Left lobe of liver (tissue), 2 donors: Measurements from ENCODE around the gene SDHB. TPM values are rescaled to one million over a fixed set of nuclear protein-coding genes. Genes with fewer than 3 reads are reported as not detected.

Experiments used
- ATAC-seq: fragments of 200-7000 bp; cut with Tn5 transposase; one replicate; pipeline ENCODE4 v1.9.1; 2020; ENCODE audit warnings: mild to moderate bottlenecking, moderate library complexity
- DNase-seq: peaks from one replicate; pipeline ENCODE4 v3.0.0-alpha.2; 2020; ENCODE audit warnings: low spot score
- total RNA-seq: library from RNA; stranded (reverse); gene quantifications from one replicate; pipeline ENCODE4 v1.2.1, GENCODE V29; 2021
- donor health status: DM: no; HTN: no; CAD: no; lungs with moderate emphysema.
- donor health status: DM: no; HTN: yes; CAD: no.

SDHB gene
- total RNA-seq, 1 donor from 2014 or later, result 140 TPM

DNA sequence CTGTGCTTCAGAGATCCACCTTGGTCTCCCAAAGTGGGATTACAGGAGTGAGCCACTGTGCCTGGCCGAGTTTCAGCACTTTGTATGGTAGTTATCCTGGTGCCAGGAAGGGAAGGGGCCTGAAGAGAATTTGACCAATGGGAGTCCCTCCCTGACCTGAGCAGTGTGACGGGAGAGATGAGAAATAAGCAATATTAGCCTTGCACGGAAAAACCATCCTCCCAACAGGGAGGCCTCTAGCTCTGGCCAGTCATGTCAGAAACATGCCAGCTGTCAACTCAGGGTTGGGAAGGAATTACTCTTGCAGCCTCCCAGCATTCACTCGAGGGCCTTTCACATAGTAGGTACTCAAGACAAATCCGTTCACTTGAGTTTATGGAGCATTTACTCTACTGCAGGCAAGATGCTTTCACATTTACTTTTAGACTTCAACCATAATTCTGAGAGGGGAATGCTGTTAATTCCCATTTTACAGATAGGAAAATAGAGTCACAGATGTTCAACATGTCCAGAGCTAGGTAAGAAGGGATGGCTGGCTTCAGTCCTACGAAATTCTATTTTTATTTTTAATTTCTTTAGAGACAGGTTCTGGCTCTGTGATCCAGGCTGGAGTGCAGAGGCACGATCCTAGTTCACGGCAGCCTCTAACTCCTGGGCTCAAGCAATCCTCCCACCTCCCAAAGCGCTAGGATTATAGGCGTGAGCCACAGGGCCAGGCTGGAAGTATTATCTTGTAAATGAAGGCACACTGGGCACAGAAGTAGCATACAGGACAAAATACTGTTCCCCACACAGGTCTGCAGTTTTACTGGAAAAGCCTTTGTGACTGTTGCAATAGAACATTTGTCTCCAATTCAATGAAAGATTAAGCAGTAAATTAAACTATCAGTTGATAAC, 38.9 kb downstream of the SDHB start:
- ATAC-seq (no peak), DNase-seq (no peak)

DNA sequence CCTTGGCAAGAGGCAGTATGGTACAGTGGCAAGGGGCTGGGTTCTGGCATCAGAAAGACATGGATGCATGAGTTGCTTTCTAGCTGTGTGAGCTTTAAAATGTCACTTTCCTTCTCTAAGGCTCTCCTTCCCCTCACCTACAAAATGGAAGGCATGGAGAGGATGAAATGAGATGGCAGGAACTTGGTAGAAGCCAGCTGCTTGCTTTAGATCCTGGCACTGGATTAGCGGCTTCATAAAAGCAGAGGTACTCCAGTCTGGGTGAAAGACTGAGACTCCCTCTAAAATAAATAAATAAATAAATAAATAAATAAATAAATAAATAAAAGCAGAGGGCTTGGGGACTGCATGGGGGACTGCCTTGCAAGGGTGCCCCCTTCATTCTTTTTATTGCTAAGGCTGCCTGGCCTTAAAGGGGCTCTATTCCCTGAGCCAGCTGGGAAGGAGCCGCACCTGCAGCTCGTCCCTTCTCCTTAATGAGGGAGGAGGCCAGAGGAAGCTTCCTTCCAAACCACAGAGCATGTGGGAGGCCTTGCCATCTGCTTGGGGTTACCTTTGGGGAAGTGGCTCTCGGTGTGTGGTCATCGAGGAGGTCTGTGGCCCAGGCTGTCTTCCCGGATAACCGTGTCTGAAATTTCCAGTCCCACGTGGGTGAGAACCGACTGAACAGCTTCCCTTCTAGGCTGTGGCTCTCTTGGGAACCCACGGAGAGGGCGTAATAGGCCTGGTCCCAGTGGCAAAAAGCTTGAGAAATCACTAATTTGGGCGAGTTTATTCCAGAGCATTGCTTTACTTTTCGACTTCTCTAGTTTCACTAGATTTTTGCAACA, 40.1 kb downstream of the SDHB start:
- DNase-seq, result no peak
- no peak for ATAC-seq

DNA sequence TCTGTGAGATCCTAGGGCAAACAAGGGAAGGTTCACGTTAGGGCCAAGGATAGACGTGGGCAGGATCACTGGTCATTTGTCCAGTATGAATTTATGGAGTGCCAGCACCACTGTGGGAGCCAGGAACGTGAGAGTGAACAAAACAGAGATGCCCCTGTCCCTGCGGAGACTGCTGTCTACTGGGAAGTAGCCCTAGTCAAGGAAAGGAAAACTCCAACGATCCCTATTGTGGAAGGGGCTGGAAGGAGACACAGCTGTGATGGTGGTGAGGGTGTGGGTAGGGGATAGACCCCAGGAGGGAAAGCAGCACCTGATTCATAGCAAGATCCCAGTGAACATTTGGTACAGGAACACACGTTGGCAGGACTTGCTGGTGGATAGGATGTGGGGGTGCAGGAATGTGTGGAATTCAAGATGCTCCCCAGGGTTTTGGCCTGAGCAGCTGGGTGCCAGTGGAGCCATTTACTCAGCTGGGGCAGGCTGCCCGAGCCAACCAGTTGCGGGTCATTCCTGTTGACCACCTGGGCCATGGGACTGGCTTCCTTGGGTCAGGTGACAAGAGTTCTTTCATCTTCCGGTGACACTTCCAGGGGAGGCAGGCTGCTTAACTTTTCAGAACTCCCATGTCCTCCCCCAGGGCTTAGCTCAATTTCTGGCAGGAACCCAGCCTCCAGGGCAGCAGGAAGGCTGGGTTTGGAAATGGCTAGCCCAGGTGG, 40.9 kb downstream of the SDHB start:
- no peak for ATAC-seq
- no peak for DNase-seq

- ATAC-seq (peak; percentile 98), DNase-seq (peak; percentile 85)
Observed at GRCh38 chr1:17011439-17012307, 42.2 kb downstream of the SDHB start, which contains the start of gene ATP13A2. Gene ATP13A2 (minus strand): TSS chr1:17011928. CDS start chr1:17011738, 190 bp downstream.

GRCh38 chr1:17011092-17011438, 42.8 kb downstream of the SDHB start:
- no peak for DNase-seq

DNA sequence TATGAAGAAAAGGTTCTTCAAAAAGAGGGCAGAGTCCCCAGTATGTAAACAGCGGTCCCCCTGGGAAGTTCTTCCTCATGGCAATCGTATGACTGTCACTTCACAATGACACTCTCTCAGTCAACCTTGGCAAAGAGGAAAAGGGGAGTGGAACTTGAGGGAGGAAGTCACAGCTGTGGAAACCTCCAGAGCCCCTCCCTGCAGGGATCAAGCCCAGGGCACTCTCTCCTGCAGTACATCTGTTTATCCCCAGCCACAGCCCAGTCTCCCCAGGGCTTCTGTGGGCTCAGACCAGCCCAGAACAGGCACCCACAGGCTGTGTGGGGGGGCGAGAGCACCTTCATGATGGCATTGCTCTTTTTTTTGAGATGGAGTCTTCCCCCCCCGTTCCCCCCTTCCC, 44.1 kb downstream of the SDHB start:
- DNase-seq (no peak), ATAC-seq (no peak)

More at GRCh38 chr1:17011092-17011438, 42.8 kb downstream of the SDHB start:
- no peak for ATAC-seq

DNA sequence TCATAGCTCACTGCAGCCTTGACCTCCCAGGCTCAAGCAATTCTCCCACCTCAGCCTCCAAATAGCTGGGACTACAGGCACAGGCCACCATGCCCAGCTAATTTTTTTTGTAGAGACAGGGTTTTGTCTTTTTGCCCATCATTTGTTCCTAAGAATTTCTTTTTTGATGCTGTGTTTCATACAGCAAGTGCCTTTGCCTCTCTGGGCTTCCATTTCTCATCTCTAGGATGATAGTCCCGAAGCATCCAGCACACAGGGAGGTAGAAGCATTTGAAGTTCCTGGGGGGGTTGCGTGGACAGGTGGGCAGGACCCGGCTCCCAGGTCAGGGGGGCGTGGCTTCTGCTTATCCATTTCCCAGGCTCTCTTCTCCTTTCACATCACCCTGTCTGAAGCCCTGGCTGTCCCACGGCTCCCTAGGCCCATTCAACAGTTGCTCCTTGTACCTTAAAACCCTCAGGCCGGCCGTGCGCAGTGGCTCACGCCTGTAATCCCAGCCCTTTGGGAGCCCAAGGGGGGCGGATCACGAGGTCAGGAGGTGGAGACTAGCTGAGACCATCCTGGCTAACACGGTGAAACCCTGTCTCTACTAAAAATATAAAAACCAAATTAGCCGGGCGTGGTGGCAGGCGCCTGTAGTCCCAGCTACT, 45.5 kb downstream of the SDHB start:
- no peak for ATAC-seq
- DNase-seq, result no peak

DNA sequence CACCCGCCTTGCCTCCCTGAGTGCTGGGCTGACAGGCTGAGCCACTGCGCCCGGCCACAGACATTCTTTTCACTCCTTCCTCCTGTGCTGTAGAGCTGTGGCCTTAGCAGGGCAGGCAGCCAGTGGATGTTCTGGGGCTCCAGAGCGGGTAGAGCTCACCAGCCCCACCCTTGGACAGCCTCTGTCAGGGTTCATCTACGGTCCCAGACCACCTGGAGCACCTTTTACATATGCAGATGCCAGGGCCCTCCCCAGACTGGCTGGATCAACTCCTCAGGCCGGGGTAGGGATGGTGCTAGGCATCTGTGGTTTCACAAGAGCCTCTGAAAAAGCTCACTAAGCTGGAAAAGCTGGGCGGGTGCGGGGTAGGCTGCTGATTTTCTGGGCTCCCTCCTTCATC, 46.7 kb downstream of the SDHB start:
- DNase-seq (no peak), ATAC-seq (no peak)

DNA sequence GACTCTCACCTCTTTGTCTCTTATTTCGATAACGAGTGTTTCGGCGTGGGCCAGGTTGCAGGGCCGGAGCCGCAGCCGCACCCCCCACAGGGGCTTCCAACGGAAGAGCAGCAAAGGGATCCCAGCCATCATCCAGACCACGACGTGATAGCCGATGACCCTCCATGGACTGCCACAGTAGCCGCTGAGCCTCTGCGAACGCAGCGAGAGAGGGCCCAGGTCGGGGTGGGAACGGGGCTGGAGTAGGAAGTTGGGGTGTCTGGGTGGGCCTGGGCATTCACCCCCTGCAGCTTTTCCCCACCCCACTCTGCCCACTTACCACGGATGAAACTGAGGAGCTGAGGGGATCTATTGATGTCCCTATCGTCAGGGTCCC, 48.5 kb downstream of the SDHB start:
- DNase-seq, result no peak
- no peak for ATAC-seq

DNA sequence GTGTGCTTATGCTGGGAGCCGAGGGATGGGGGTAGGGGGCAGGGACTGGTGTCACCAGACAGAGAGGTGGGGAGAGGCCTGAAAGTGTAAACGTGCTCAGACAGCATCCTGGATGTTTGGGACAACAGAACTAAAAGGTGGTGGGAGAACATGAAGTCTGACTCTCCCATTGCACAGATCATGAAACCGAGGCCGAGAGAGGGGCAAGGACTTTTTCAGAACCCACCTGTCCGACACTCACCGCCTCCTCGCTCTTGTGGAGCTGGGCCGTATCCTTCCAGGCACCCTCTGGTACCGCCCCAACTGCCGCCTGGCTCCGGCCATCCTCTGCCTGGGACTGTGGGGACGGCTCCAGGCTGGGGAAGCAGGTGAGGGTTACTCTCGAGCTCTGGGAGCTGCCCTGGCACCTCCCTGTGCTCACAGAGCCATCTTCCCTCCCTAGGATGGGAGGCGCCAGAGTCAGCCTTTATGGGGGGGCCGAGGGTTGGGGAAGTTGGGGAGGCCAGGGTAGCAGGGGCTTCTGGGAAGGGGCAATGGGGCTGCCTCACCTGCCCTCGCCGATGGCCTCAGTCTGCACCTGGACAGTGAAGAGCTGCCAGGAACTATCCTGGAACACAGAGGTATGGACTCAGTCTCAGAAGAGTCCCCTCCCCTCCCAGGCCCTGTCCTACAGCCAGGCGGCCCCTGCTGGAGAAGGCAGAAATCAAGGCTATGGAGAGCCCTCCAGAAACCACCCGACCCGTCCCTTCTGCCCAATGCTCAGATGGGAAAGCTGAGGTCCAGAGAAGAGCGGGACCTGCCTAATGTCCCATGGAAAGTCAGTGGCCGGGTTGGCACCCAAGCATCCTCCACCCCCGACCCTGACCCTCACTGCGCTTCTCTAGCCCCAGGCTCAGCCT, 49.1 kb downstream of the SDHB start:
- ATAC-seq (no peak), DNase-seq (no peak)

DNA sequence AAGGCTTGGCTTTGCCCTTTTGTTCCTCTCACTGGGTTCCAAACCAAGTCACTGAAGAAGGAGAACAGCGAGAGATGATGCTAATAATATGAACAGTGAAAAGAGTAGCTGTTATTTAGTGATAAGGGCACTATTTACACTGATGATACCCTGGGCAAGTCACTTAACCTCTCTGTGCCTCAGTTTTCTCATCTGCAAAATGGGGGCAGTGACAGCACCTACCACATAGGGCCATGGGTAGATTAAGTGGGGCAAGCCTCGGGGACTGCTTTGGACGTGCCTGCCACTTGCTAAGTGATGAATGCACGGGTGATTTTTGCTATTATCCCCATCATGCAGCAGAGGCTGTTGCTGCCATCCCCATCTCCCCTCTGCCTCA, 51.3 kb downstream of the SDHB start:
- ATAC-seq (no peak), DNase-seq (no peak)

DNA sequence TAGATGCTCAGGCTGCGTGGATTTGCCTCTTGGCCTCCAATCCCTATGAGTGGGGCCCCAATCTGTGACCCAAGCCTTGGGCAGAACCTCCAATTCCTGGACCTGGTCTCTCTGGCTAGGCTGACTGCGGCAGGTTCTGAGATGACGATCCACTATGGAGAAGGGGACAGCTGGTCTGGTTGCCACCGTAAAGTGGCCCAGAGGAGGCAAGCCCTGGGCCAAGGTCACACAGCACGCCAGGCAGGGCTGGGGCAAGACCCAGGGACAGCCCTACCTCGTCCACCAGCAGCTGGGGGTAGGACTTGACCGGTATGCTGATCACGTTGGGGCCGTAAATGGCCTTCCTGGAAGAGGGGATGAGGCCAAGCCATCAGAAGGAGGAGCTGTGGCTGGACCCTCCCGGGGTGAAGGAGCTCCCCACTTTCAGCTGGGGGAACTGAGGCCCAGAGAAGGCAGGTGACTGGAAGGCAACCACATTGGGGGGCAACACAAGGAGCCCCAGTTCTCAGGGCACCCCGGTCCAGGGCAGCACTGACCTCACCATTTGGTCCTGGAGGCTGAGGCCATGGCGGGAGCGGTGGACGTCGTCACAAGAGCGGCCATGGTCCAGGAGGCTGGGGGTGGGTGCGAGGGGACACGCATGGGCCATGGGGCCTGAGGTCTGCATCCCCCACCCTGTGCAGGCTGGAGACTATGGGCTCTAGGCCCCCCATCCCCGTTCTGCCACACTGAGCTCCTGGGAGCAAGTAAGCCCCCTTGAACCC, 51.9 kb downstream of the SDHB start:
- ATAC-seq, result no peak
- no peak for DNase-seq

DNA sequence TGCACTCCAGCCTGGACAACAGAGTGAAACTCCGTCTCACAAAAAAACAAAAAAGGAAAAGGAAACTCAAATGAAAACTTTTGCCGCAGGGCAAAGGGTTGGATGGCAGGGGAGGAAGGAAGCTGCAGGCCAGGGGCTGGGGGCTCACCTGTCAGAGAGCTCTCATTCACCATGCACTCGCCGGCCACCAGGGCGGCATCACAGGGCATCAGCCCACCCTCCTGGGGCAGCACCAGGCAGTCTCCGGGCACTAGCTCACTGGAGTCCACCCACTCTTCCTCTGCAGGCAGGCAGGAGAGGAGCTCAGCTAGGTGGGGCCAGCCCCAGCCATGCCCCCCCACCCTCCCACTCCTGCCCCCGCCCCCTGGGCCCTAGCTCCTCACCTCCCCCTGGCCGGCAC, 54.0 kb downstream of the SDHB start:
- ATAC-seq, result no peak
- DNase-seq, result no peak

- ATAC-seq (no peak), DNase-seq (no peak)
Observed at GRCh38 chr1:16998589-16998988, 55.2 kb downstream of the SDHB start.

DNA sequence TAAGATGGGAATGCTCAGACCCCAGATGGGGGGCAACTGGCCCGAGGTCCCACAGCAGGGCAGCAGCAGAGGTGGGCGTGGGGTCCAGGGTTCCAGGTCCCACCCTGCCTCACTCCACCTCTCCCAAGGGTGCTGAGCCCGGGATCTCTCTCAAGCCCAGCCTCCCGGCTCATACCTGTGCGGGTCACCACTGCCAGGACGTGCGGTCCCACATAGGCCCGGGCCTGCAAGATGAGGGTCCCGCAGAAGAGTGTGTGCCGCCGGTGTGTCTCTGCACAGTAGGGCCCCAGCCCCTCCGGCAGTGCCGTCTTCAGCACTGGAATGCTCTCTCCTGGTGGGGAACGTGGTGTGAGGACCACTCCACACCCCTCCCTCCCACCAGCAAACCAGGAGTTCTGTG, 57.0 kb downstream of the SDHB start:
- DNase-seq, result no peak
- ATAC-seq, result no peak

GRCh38 chr1:16993521-16994038, 60.3 kb downstream of the SDHB start:
- DNase-seq, result no peak
- no peak for ATAC-seq

DNA sequence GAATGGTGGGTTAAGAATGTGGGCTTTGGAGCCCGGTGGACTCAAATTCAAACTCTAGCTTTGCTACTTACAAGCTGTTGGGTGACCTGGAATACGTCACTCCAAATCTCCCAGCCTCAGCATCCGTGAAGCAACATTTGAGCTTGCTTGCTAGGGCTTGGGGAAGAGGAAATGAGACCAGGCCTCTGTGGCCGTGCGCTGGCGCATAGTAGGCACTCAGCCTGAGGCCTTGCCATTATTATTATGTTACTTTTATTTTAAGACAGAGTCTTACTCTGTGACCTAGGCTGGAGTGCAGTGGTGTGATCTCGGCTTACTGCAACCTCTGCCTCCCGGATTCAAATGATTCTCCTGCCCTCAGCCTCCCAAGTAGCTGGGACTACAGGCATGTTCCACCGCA, 61.2 kb downstream of the SDHB start:
- ATAC-seq, result no peak
- DNase-seq, result no peak

DNA sequence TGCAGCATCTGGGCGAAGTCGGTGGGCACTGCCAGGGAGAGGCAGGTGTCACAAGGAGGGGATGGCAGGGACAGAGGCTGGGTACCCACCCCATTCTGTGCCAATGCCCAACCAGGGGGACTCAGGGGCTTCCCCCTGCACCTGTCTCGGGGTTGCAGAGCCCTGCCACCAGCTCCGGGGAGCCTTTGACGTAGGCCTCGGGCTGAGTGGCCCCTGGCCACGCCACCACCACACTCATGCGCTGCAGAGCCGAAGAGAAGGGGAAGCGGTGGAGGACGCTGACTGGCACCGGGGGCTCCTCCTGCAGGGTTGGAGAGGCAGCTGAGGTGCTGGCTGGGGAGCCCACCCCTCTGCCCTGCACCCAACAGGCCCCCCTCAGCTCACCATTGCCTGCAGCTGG, 61.7 kb downstream of the SDHB start:
- no peak for DNase-seq
- ATAC-seq, result no peak
